NB4 (cell line): ENCODE measurements around the gene TNFAIP1.

Experiments used
- CTCF ChIP-seq: IDR thresholded peaks from one replicate; pipeline ENCODE4 v1.5.1; 2012; ENCODE audit warnings: low read depth, low read length
- POLR2A ChIP-seq: IDR thresholded peaks from 2 replicates; pipeline ENCODE4 v1.6.1; 2011; ENCODE audit warnings: mild to moderate bottlenecking; ENCODE audit not compliant: insufficient read length; ENCODE audit errors: extremely low read depth

- no peak for TF ChIP-seq POLR2A
- TF ChIP-seq CTCF = no peak
Measured at GRCh38 chr17:28346199-28346580, 10.6 kb downstream of the TNFAIP1 start.
